ENCODE results near the gene PROZ.
A peak's percentile ranks its signal among the peaks of the same experiment; 100 is the strongest.

Gene PROZ

DNA sequence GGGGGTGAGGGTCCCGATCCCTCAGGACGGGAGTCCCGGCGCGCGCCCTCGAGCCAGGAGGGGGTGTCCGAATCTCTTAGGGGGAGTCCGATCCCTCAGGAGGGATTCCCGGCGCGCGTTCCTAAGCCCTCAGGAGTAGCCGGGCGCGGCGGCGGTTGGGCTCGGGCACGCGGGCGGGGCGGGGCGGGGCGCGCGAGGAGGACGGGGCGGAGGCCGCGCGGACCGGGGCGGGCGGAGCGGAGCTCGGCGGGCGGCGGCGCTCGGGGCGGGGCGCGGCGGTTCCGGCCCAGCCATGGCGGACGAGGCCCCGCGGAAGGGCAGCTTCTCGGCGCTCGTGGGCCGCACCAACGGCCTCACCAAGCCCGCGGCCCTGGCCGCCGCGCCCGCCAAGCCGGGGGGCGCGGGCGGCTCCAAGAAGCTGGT is 50.9 kb downstream of the PROZ start, which contains the start of gene CUL4A:
Gene CUL4A (plus strand): TSS at position 278 of the 423 bp plus-strand sequence. CDS start 15 bp downstream, at position 293.
- DNase-seq: no peak

DNA sequence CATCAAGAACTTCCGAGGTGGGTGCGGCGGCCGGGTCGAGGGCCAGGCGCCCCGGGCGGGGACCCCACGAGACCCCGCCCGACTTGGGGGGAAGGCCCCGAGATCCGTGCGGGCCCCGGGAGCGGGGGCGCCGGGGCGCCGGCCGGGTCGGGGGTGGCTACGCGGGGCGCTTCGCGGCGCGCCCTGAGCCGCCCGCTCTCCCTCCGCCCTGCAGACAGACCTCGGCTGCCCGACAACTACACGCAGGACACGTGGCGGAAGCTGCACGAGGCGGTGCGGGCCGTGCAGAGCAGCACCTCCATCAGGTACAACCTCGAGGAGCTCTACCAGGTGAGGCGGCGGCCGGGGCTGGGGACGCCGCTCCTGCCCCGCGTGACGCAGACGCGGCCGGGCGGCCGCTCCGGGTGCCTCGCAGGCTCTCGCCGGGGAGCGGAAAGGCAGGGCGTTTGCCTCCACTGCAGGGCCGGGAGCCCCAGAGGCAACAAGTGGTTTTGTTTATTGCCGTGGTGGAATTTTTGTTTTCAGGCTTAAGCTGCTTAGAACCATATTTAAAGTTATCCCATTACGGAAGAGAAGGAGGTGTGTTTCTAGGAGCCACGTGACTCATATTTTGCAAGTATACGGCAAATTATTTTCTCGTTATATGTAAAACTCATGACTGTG is 51.4 kb downstream of the PROZ start:
- peak; percentile 76 for DNase-seq

DNA sequence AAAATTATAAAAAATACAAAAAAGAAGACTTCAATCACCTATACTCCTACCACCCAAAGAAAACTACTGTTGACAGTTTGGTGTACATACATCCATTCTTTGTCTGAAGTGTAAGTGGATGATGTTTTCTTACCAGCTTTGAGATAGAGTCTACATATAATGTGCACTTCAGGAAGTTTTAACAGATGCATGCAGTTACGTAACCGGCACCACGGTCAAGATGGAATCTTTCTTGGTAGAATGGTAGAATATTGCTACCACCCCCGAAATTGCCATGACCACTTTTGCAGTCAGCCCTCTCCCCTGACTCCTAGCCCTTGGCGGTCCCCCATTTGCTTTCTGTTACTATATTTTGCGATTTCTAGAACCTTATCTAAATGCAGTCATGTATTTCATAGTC is 52.4 kb downstream of the PROZ start:
- no peak for DNase-seq

DNA sequence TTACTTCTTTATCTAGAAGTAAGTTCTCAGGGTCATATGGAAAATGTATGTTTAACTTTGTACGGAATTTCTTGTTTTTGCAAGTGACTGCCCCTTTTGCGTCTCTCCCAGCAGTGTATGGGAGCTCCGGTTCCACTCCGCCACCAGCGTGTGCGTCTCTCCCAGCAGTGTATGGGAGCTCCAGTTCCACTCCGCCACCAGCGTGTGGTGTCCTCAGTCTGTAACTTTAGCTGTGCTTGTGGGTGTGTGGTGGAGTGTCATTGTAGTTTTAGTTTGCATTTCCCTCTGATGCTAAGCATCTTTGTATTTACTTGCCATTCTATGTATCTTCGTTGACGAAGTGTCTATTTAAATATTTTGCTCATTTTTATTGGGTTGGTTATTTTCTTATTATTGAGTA is 53.3 kb downstream of the PROZ start:
- DNase-seq: no peak

DNA sequence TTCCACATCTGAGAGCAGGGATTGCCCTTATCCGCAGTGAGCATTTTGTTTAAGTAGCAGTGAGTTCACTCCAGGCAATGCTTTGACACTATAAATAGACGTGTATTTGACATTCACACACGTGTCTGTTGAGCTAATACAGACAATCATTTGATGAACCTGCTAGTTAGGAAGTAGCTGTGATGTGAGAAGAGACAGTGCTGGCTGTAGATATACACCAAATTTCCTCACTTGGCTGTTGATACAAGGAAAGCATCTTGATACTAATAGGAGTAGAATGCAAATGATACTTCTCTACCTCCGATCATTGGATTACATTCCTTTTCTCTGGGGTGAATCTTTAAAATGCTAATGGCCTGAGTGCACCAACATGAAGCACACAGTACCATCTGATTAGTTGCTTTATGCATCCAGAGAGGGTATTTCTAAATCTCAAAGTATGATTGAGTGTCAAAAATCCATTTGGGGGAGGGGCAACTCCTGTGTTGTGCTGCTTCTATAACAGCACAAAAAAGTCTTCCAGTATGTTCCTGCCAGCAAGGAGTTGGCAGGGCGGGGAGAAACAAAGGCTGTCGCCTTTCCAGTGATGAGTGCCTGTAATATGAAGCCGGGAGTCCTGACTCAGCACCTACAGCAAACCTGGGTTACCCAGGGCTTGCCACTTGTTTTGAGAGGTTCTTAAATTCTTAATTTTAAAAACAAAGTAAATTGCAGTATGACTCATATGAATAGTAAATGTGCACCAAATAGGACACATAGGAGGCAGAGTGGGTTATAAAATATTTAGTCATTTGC is 58.0 kb downstream of the PROZ start:
- DNase-seq: peak; percentile 24

DNA sequence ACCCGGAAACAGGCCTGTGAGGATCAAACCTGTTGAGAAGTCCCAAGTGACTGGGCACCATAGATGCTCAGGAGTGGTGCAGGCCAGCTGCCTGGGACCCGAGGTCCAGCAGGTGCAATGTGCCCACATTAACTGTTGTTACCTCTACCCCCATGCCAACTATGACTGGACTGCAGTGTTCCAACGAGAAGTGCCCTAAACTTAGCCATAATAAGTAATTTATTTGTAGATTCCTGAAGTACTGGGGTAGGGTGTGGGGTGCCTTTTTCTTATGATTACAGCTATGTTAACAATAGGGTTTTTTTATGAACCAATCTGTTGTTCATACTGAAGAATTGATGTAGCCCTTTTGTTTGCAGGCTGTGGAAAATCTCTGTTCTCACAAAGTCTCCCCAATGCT is 60.1 kb downstream of the PROZ start:
- DNase-seq: no peak

DNA sequence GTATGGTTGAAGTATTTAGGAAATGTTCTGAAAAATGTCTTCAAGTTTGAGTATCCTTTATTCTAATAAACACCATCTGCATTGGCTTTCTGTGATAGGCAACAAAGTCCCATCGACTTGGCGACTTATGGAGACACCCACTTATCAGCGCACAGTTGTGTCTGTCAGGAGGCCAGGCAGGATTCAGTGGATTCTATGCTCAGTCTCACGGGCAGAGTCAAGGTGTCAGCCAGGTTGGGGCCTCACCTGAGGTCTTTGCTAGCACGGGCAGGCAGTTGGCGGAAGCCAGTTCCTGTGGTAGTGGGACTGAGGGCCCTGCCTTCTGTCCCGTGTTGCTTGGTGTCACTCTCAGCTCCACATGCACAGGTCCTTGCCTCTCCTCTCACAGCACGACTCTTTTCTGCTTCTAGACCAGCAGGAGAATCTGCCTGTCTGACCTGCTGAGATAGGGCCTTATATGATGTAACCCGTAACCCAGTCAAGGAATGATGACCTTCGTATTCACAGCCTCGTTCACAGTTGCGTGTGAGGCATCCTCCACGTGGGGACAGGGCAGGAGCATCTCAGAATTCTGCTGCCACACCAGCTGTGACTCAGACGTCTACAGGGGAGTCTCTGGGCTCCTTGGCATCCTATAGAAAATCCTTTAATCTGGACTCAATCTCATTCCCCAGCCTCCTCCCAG is 61.0 kb downstream of the PROZ start:
- DNase-seq: no peak

DNA sequence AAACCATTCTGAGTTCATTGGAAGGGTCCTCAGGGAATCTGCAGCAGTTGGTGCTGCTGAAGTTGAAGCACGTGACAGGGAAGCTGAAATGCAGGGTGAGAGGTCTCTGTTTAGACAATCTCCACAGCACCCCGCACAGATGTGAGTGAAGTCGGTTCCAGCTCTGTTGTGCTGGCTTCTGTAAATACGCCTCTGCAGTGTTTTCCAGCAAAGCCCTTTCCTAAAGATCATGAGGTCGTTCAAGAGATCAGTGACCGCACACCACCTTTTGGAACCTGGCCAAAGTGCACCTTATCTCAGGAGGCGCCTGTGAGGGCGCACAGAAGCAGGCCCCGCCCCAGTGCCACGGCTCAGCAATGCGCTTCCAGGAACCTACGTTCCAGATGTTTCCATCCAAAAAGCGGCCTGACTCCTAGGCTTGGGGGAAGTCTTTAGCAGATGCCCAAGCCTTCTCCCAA is 61.7 kb downstream of the PROZ start:
- no peak for DNase-seq

DNA sequence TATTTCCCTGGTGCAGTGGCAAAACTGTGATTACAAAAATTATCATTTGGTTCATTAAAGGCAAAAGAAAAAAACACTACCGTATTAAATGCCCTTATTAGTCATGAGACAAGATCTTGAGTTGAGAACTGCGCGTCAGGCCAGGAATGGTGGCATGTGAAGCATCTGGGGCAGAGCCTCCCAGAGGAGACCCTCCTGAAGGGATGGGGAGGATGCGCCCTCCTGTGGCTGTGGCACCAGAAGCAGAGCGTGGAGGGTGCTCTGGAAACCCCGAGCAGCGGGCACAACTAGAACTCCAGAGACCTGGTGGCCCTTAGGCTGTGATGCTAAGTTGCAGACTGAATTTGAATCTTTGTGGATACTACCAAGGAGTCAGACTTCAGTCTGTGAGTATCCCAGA is 62.4 kb downstream of the PROZ start:
- no peak for DNase-seq

Data from retina (tissue), 1 donor.